GM12878 (cell line): ENCODE data around the gene CCDC47. TPM values are rescaled to one million over a fixed set of nuclear protein-coding genes. Genes with fewer than 3 reads are reported as not detected.

Source experiments
- ATAC-seq: fragments of 200-7000 bp; cut with Tn5 transposase; 3 replicates; pipeline ENCODE4 v1.9.1; 2020; ENCODE audit warnings: mild to moderate bottlenecking, moderate library complexity
- BruUV-seq: library from RNA; stranded (reverse); fragments of 400-500 nt; replicated peaks from 2 replicates; lab custom pipeline; 2021; lab: Mats Ljungman, UMichigan
- CTCF ChIA-PET: fragments of 300-600 bp; sonication (Branson Sonifier 250); formaldehyde crosslinking; extraction: SDS; loops from one replicate; lab custom pipeline; 2021; ENCODE audit warnings: inconsistent platforms; lab: Yijun Ruan, JAX
- POLR2A ChIA-PET: fragments of 350-600 bp; formaldehyde crosslinking; extraction: SDS; loops from one replicate; lab custom pipeline; 2021; ENCODE audit warnings: inconsistent platforms; lab: Charles Lee
- RAD21 ChIA-PET: fragments of 300-600 bp; sonication (Branson Sonifier 250); formaldehyde crosslinking; loops from one replicate; lab custom pipeline; 2023; ENCODE audit warnings: antibody characterized with exemption; ENCODE audit not compliant: unreplicated experiment; lab: Charles Lee
- SMC1A ChIA-PET: fragments of 300-600 bp; sonication (Branson Sonifier 250); formaldehyde crosslinking; loops from one replicate; lab custom pipeline; 2023; ENCODE audit not compliant: unreplicated experiment, uncharacterized antibody; lab: Charles Lee
- DNase-seq: peaks from one replicate; pipeline ENCODE4 v3.0.0-alpha.2; 2011; ENCODE audit warnings: low read depth, low spot score
- FAIRE-seq: peaks from 3 replicates; lab custom pipeline; 2011; peaks lifted over from hg19 to GRCh38; lab: Jason Lieb, UNC
- H2AFZ ChIP-seq: 2 replicates; pipeline ENCODE4 v1.6.0; 2011; ENCODE audit warnings: low read depth, low read length, control low read depth; ENCODE audit not compliant: control insufficient read depth
- H3K27ac ChIP-seq: 2 replicates; pipeline ENCODE4 v1.5.1; 2011; ENCODE audit warnings: control low read depth; ENCODE audit not compliant: control insufficient read depth, insufficient read depth
- H3K27me3 ChIP-seq, 2 experiments: replicated peaks in 1 of 2; 2 replicates each; pipeline versions ENCODE4 v1.6.0 to v1.6.1; 2011; ENCODE audit warnings: low read length in 1 of 2; ENCODE audit not compliant: control insufficient read depth in 2 of 2, insufficient read depth in 2 of 2
- H3K36me3 ChIP-seq, 2 experiments: 2 replicates each; pipeline ENCODE4 v1.5.1; 2011; ENCODE audit warnings: low read length in 1 of 2; ENCODE audit not compliant: control insufficient read depth in 2 of 2, insufficient read depth in 2 of 2
- H3K4me1 ChIP-seq: 2 replicates; pipeline ENCODE4 v1.6.1; 2011; ENCODE audit warnings: mild to moderate bottlenecking, low read length, moderate library complexity, mixed read lengths; ENCODE audit not compliant: control insufficient read depth, insufficient read depth
- H3K4me2 ChIP-seq: 2 replicates; pipeline ENCODE4 v1.6.0; 2011; ENCODE audit warnings: control low read depth; ENCODE audit not compliant: control insufficient read depth, insufficient read depth
- H3K4me3 ChIP-seq: fragments of 200-600 bp; sonication (generic); 2 replicates; pipeline ENCODE4 v1.5.1; 2016
- H3K79me2 ChIP-seq: 2 replicates; pipeline ENCODE4 v1.6.0; 2011; ENCODE audit warnings: low read length; ENCODE audit not compliant: control insufficient read depth, insufficient read depth
- H3K9ac ChIP-seq: 2 replicates; pipeline ENCODE4 v1.8.0; 2011; ENCODE audit warnings: low read length, control low read depth, mixed read lengths; ENCODE audit not compliant: control insufficient read depth, insufficient read depth
- H3K9me3 ChIP-seq: replicated peaks from 3 replicates; pipeline ENCODE4 v1.5.1; 2011; ENCODE audit warnings: mild to moderate bottlenecking, low read length; ENCODE audit not compliant: control insufficient read depth, insufficient read depth
- H4K20me1 ChIP-seq: 2 replicates; pipeline ENCODE4 v1.6.0; 2011; ENCODE audit not compliant: control insufficient read depth, insufficient read depth
- ASH2L ChIP-seq: fragments of 300-600, 200-600 bp; sonication (generic); IDR thresholded peaks from 2 replicates; pipeline ENCODE4 v1.6.1; 2017; ENCODE audit warnings: low read depth, mild to moderate bottlenecking, borderline replicate concordance
- ATF7 ChIP-seq: fragments of 450-650 bp; IDR thresholded peaks from 2 replicates; pipeline ENCODE4 v1.6.1; 2016; ENCODE audit warnings: low read depth, mild to moderate bottlenecking
- BMI1 ChIP-seq: fragments of 450-650 bp; IDR thresholded peaks from 2 replicates; pipeline ENCODE4 v1.6.1; 2016; ENCODE audit warnings: mild to moderate bottlenecking, moderate library complexity, borderline replicate concordance
- BRCA1 ChIP-seq: IDR thresholded peaks from 2 replicates; pipeline ENCODE4 v1.6.1; 2011; ENCODE audit warnings: low read depth, low read length, improper control_type of control experiment
- CBFB ChIP-seq: IDR thresholded peaks from 2 replicates; pipeline ENCODE4 v1.6.1; 2016; ENCODE audit warnings: antibody characterized with exemption, low read depth
- CBX3 ChIP-seq: fragments of 200-600 bp; sonication (generic); IDR thresholded peaks from 2 replicates; pipeline ENCODE4 v1.6.1; 2016; ENCODE audit warnings: low read depth, borderline replicate concordance
- CHD2 ChIP-seq: IDR thresholded peaks from 2 replicates; pipeline ENCODE4 v1.6.1; 2011; ENCODE audit warnings: low read depth, low read length, improper control_type of control experiment, borderline replicate concordance
- FOS ChIP-seq: IDR thresholded peaks from 3 replicates; pipeline ENCODE4 v1.6.1; 2011; ENCODE audit warnings: borderline replicate concordance; ENCODE audit not compliant: insufficient read length; ENCODE audit errors: extremely low read depth
- HDAC2 ChIP-seq: fragments of 200-600 bp; sonication (generic); IDR thresholded peaks from 2 replicates; pipeline ENCODE4 v1.6.1; 2017
- IKZF1 ChIP-seq: fragments of 450-650 bp; conservative IDR thresholded peaks from 2 replicates; pipeline ENCODE4 v1.6.1; 2017; ENCODE audit warnings: antibody characterized with exemption, mild to moderate bottlenecking
- IRF5 ChIP-seq: fragments of 450-650 bp; IDR thresholded peaks from 2 replicates; pipeline ENCODE4 v1.6.1; 2017; ENCODE audit warnings: borderline replicate concordance
- LARP7 ChIP-seq: fragments of 450-650 bp; IDR thresholded peaks from 2 replicates; pipeline ENCODE4 v1.6.1; 2017; ENCODE audit warnings: mild to moderate bottlenecking
- MTA3 ChIP-seq: IDR thresholded peaks from 2 replicates; pipeline ENCODE4 v1.6.1; 2012; ENCODE audit warnings: low read length, inconsistent platforms, borderline replicate concordance
- NR2C1 ChIP-seq: fragments of 450-650 bp; IDR thresholded peaks from 2 replicates; pipeline ENCODE4 v1.6.1; 2017; ENCODE audit warnings: antibody characterized with exemption, mild to moderate bottlenecking, moderate library complexity
- POU2F2 ChIP-seq: IDR thresholded peaks from 3 replicates; pipeline ENCODE4 v1.6.1; 2011; ENCODE audit warnings: low read depth, mild to moderate bottlenecking, low read length, borderline replicate concordance
- RFX5 ChIP-seq: IDR thresholded peaks from 2 replicates; pipeline ENCODE4 v1.6.1; 2011; ENCODE audit warnings: low read depth, low read length, improper control_type of control experiment
- SREBF2 ChIP-seq: IDR thresholded peaks from 2 replicates; pipeline ENCODE4 v1.6.1; 2012; ENCODE audit warnings: mild to moderate bottlenecking, low read length
- STAT3 ChIP-seq: IDR thresholded peaks from 2 replicates; pipeline ENCODE4 v1.6.1; 2011; ENCODE audit warnings: low read depth, low read length, improper control_type of control experiment
- SUZ12 ChIP-seq: fragments of 200-600 bp; sonication (generic); IDR thresholded peaks from one replicate; pipeline ENCODE4 v1.6.1; 2018; ENCODE audit warnings: antibody characterized with exemption, mild to moderate bottlenecking; ENCODE audit not compliant: unreplicated experiment
- TAF1 ChIP-seq: IDR thresholded peaks from 2 replicates; pipeline ENCODE4 v1.6.1; 2011; ENCODE audit warnings: mild to moderate bottlenecking, low read depth, low read length, borderline replicate concordance
- TBL1XR1 ChIP-seq: IDR thresholded peaks from 2 replicates; pipeline ENCODE4 v1.6.1; 2012; ENCODE audit warnings: low read depth, low read length, improper control_type of control experiment
- YBX1 ChIP-seq: fragments of 450-650 bp; IDR thresholded peaks from 2 replicates; pipeline ENCODE4 v1.6.1; 2016; ENCODE audit warnings: antibody characterized with exemption
- ZSCAN29 ChIP-seq: fragments of 450-650 bp; IDR thresholded peaks from 2 replicates; pipeline ENCODE4 v1.6.1; 2017; ENCODE audit warnings: mild to moderate bottlenecking, moderate library complexity
- ZZZ3 ChIP-seq: IDR thresholded peaks from 2 replicates; pipeline ENCODE4 v1.6.1; 2011; ENCODE audit warnings: low read depth; ENCODE audit not compliant: control insufficient read depth, insufficient read length
- WGBS: methylation state at CpG from one replicate; pipeline ENCODE4 v1.1.6; 2016; ENCODE audit warnings: low lambda C conversion rate; ENCODE audit not compliant: insufficient replicate concordance, insufficient coverage; ENCODE audit errors: missing lambda C conversion rate; 5-methylcytosine and 5-hydroxymethylcytosine counted together
- in situ Hi-C: fragments of 300-500 bp; cut with MboI; formaldehyde crosslinking; loops from 9 replicates; pipeline ENCODE4 v1.14.3; 2018; ENCODE audit warnings: mixed read lengths
- intact Hi-C: fragments of 100-400 bp; cut with micrococcal nuclease; formaldehyde crosslinking; loops from one replicate; pipeline ENCODE4 v1.14.2; 2022; ENCODE audit not compliant: unreplicated experiment
- polyA plus RNA-seq, 11 experiments: library from polyadenylated mRNA; depleted of rRNA in 4 of 11; unstranded in 6 of 11; stranded (reverse) in 5 of 11; fragments of >200 nt; fragmentation: Nextera tagmentation in 4 of 11; fragmentation: Illumina TruSeq in 1 of 11; extraction: Ambion mirVana in 4 of 11; extraction: Trizol in 1 of 11; gene quantifications; 1 replicate in 1 of 11; 2 replicates in 10 of 11; pipeline versions ENCODE4 v1.2.1 to v1.2.3, GENCODE V29; 2011 to 2016; ENCODE audit warnings: inconsistent platforms in 2 of 11, missing spikeins in 2 of 11, low read depth in 1 of 11
- total RNA-seq, 4 experiments: library from RNA; depleted of rRNA in 3 of 4; stranded (reverse); fragments of >200 nt in 3 of 4; fragmentation: Illumina TruSeq in 1 of 4; extraction: Trizol in 1 of 4; gene quantifications; 2 replicates each; pipeline versions ENCODE4 v1.2.1 to v1.2.3, GENCODE V29; 2013 to 2021
- TF ChIP-seq, protein P1 (sequence below): IDR thresholded peaks from 2 replicates; pipeline ENCODE4 v1.6.1; 2012; ENCODE audit warnings: low read depth, low read length, improper control_type of control experiment

Gene CCDC47
- total and polyA plus RNA-seq, 10 of the 15 experiments (the other 5 are each of a cell fraction or from before 2014, with no cell fraction given): 13.6 to 81.4 (median 58.9) TPM

DNA sequence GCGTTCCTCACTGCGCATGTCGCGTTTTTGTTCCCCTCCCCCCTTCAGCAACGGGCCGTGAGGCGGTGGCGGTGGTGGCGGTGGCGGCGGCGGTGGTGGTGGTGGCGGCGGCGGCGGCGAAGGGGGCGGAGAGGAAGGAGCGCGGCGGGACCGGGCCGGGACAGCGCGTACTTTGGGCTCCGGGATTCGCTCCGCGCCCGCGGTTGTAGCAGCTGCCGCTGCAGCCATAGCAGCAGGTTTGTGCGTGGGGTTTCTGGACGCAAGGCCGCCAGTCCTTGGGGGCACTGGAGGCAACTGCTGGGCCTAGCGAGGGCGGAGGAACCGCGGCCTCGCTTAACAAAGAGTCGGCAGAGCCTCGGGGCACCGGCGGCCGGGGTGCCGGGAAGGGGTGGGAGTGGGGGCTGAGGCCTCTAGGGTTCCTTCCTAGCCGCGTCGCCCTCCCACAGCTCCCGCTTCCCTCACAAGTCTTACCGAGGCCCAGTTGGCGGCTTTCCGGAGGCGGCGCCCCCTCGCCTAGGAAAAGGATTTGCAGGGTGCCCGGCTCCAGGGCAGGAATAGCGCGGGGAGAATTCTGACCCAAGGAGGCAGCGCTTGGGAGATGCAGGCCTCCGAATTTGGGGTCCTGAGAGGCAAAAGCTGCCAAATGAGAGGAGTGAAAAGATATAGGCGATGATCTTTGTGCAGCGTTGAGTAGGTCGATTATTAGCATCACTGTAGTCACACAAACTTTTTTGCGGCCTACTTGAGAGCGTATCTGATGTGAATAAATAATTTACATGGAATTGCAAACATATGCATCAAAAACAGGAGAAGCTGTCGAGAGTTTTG is 958 bp upstream of the CCDC47 start, which contains the start of gene DDX42:
TSS of gene DDX42 (plus strand) at position 30 of the 828 bp plus-strand sequence. CDS start 12,880 bp downstream, outside the sequence.
- Histone ChIP-seq H3K27ac (peak within 1 kb of the TSS; percentile 84), H2AFZ (peak within 1 kb of the TSS; percentile 84), H3K4me2 (peak within 1 kb of the TSS; percentile 73), H3K9ac (peak within 1 kb of the TSS; percentile 94), H3K9me3 (no peaks in the 10 kb centered on the region), H3K4me3 (peak within 1 kb of the TSS; percentile 100), H3K36me3 (peaks cover 0 to 7% of the 10 kb centered on the region in 2 experiments; a peak in 2 of 4 replicates), H3K27me3 (no peaks in the 10 kb centered on the region), H4K20me1 (peaks cover 3% of the 10 kb centered on the region), H3K4me1 (peaks cover 3% of the 10 kb centered on the region; the same call in 1 of the 2 replicates), H3K79me2 (peaks cover 91% of the 10 kb centered on the region)
- 1% methylated on average over 27 of the region's 67 CpGs for WGBS
- CTCF ChIA-PET: interaction anchor here (0.6 to 2.5 kb wide), 11 partner anchors 7 to 349 kb away, joined by 3 to 8 read pairs (median 5); partner anchors contain the start of gene GH2
- in situ Hi-C loops (no loop called here), intact Hi-C loops (loop anchor here (5.0 to 10.0 kb wide), 2 partner anchors 68 to 150 kb away; partner anchors contain the start of genes MAP3K3 and SMARCD2)
- DNase-seq (no peak), ATAC-seq (peak; percentile 40), FAIRE-seq (no peak)
- POLR2A ChIA-PET: interaction anchor here (0.6 to 6.1 kb wide), 16 partner anchors 10 to 621 kb away, joined by 3 to 49 read pairs (median 6); partner anchors contain the start of genes FTSJ3, MAP3K3, PSMC5 and SMARCD2
- BruUV-seq: no TSS peak
- SMC1A ChIA-PET: interaction anchor here (0.8 to 2.4 kb wide), 15 partner anchors 7 to 77 kb away, joined by 3 to 12 read pairs (median 4); partner anchors contain the start of genes FTSJ3, LIMD2 and STRADA
- RAD21 ChIA-PET: interaction anchor here (0.6 to 3.6 kb wide), 12 partner anchors 8 to 368 kb away, joined by 3 to 20 read pairs (median 5); partner anchors contain the start of gene STRADA
- TF ChIP-seq IKZF1: no peak; the same call in 1 of the 2 replicates
- TF ChIP-seq TBL1XR1: no peak; the same call in 1 of the 2 replicates
- TF ChIP-seq ATF7: no peak
- TF ChIP-seq LARP7: 0 out of 2 replicates have a peak, but pooled peaks have one; percentile 27
- TF ChIP-seq ZZZ3: no peak
- TF ChIP-seq ASH2L: no peak
- TF ChIP-seq ZSCAN29: no peak
- TF ChIP-seq, protein P1, sequence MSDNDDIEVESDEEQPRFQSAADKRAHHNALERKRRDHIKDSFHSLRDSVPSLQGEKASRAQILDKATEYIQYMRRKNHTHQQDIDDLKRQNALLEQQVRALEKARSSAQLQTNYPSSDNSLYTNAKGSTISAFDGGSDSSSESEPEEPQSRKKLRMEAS: no peak
- no peak for TF ChIP-seq POU2F2
- no peak for TF ChIP-seq RFX5
- no peak for TF ChIP-seq SUZ12
- TF ChIP-seq CBFB: no peak
- TF ChIP-seq BMI1: no peak
- TF ChIP-seq CHD2: no peak
- no peak for TF ChIP-seq STAT3
- TF ChIP-seq MTA3: no peak
- 0 out of 2 replicates have a peak, but pooled peaks have one; percentile 5 for TF ChIP-seq SREBF2
- no peak; the same call in 1 of the 2 replicates for TF ChIP-seq TAF1
- TF ChIP-seq HDAC2: no peak
- TF ChIP-seq FOS: no peak
- no peak for TF ChIP-seq BRCA1
- no peak for TF ChIP-seq CBX3
- TF ChIP-seq NR2C1: no peak
- TF ChIP-seq IRF5: peak; percentile 49
- TF ChIP-seq YBX1: no peak
